GM19395 (cell line): ENCODE data around the gene PTGER3.
"Not testable (repeated sequence)": the region's sequence is repeated elsewhere in the genome, so short reads cannot be mapped to it uniquely, and the experiment has no call there.

Experiments
- ATAC-seq: cut with Tn5 transposase; IDR thresholded peaks from one replicate; pipeline ENCODE4 v1.9.1; 2021; ENCODE audit warnings: mild to moderate bottlenecking, moderate library complexity; ENCODE audit not compliant: unreplicated experiment

The PTGER3 gene

DNA sequence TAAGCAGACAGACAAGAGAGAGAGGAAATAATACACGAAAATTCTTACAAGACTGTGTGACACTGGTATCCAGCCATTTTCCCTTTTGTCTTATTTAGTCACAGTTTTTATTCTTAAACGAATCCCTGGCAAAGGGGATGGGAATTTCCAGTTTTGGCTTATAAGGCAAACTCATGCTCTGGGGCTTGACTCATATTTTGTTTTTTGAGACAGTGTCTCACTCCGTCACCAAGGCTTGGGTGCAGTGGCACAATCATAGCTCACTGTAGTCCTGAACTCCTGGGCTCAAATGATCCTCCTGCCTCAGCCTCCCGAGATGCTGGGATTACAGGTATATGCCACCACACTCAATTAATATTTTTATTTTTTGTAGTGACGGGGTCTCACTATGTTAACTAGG, 31.9 kb downstream of the PTGER3 start:
- ATAC-seq = no peak

DNA sequence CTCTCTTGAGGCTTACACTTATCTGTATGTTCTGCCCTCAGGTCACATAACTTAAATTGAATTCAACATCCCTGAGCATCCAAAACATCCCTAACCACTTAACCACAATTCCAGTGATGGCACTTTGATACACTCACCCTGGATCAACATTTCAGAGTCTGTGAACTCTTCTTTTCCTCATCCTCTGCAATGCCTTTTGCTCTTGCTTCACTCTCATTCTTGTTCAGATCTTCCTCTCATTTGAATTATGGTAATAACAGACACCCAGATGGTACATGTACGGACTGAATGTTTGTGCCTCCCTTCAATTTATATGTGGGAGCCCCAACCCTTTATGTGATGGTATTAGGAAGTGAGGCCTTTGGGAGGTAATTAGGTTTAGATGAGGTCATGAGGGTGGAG, 33.4 kb downstream of the PTGER3 start:
- ATAC-seq = no peak

DNA sequence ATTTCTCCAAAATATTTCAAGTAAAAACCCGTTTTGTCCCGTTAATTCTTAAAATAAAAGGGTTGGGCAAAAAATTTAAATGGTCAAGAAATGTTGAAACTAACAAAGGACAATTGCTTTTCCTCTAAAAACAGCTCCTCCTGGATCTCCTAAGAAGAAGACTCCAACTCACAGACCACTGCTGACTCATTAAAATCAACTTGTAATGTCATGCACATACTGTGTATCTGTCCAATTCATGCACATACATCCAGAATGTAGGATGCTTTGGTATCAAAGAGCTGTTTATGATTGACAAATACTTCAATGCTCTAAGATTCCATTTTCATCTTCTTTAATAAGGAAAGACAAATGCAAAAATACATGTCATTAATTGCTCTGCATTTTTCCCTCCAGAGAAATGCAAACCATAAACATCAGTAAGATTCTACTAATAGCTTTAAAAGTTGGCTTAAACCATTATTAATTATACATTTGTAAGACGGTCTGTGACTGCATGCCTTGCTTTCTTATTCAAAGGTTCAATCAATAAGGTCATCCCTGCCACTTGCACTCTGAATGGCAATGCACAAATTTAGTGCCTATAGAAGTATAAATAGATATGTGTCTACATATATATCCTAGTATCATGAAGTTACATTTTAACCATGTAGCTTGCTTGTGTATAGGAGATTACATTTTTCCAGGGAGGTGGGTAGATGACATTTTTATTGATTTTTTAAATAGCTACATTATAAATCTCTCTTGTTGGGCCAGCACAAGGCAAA, 44.7 kb downstream of the PTGER3 start:
- no peak for ATAC-seq

DNA sequence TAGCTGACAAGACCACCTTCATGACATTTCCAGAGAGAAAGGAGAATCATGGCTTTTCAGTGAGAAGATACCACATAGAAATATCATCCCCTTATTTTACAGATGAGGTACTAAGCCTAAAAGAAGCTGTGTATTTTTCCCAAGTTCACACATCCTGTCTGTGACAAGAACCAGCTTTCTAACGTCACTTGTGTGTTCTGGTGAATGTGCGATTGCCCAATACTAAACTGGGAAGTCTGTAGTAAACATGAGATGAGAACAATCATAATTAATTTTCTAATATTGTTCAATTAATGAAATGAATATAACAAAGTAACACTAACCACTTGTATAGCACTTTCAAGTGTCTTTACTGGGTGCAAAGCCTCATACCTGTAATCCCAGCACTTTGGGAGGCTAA, 46.0 kb downstream of the PTGER3 start:
- no peak for ATAC-seq

DNA sequence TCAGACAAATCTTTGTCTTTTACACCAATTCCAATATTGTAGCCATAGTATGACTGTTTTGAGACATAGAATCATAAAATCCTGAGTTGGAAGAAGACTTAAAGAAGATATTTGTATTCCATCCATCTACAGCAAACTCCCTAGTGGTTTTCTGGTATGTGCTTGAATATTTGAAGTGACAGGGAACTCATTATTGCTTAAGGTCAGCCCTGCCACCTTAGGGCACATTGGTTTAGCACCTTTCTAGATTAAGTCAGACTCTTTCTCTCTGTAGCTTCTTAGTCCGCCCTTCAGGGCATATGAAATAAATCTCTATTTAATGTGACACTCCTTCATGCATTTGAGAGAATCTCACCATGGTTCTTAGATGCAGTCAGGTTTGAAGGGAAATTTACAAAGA, 49.8 kb downstream of the PTGER3 start:
- ATAC-seq = no peak

DNA sequence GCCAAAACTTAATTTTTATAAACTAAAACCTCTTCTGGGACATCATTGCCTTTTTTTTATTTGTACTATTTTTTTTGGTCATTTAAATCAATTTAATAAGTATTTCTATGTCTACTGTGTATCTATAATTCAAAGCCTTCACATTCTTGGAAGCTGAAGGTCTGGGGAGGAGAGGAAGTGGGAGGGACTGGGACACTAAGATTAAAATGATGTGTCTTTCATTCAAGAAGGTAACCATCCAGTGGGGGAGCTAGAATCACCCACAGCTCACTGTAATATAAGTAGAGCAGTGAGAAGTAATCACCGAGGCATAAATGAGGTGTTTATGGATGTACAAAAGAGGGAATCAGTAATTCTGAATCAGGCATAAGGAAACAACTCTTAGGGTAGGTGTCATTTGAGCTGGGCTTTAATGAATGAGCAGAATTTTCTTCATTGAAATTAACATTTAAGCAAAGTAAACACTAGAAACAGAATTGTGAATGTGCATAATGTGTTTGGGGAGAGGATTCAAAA, 52.8 kb downstream of the PTGER3 start:
- no peak for ATAC-seq

DNA sequence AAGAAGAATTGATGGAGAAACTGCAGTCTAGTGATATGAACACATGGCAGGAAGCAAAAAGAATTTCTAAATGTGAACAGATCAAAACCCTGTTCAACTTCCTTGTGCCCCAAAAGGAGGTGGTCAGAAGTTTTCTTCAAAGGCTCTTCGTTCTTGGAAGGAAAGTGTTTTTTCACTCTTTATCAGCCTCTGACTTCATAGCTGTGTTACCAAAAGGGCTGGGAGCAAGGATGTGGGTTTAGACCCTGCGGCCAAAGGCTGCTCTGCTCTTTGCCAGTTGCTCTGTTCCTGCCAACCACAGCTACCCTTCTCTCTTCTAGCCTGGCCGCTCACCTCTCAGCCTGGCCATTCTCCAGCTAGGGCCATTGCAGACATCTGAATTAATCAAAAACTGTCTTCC, 53.8 kb downstream of the PTGER3 start:
- ATAC-seq = no peak

DNA sequence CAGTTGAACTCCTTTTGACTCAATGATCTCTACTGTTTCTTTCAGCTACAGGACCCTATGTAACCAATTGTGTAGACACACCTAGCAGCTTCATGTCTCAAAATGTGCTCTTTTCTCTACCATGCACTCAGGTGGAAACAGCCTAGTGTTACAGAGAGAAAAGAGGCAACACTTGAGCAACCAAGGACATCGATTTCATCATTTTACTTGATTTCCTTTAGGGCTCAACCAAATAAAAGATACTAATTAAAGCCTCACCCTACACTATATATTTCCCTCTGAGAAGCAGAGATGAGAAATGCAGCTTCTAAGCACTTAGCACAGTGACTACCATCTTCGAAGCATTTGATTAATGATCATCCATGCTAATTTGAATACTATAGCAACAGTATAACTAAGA, 55.1 kb downstream of the PTGER3 start:
- ATAC-seq = no peak

DNA sequence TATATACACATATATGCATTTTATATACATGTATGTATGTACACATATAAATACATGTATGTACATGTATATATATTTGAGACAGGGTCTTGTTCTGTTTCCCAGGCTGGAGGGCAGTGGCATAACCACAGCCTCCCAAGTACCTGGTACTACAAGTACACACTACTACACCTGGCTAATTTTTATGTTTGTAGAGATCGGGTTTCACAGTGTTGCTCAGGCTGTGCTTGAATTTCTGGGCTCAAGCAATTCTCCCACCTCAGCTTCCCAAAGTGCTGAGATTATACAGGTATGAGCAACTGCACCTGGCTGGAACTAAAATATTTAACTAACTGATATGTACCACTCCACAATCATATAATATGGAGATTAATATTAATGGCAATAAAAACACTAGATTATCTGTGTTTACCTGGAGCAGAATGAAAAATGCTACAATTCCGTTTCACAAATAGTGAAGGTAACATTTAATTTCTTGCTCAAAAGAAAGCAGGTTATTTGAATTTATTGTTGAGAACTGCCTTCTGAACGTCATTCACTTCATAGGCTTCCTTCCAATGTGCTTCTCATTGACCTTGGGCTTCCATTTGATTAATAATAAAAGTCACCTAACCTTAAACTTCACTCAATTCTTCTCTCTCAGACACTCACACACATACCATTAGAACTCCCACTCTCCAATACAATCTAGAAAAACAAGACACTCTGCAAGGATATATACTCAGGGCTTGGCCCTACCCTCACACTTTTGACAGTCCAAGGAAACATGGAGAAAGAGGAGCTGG, 57.0 kb downstream of the PTGER3 start:
- ATAC-seq = no peak

DNA sequence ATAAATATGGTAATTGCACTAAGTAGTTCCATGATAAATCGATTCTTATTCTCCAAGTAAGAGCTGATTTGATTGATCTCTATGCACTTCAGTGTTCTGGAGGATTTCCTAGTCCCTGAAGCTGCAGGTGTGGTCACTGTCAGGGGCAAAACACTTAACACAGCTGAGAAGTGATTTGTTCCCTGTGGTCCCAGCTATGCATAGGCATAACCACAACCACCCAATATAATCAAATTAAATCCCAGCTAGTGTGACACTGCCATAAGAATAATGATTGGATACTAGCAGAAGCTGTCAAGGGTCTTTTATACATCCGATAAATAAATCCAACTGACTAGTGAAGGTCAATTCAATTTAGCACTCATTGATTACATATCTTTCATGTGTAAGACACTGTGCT, 60.1 kb downstream of the PTGER3 start:
- ATAC-seq = no peak

DNA sequence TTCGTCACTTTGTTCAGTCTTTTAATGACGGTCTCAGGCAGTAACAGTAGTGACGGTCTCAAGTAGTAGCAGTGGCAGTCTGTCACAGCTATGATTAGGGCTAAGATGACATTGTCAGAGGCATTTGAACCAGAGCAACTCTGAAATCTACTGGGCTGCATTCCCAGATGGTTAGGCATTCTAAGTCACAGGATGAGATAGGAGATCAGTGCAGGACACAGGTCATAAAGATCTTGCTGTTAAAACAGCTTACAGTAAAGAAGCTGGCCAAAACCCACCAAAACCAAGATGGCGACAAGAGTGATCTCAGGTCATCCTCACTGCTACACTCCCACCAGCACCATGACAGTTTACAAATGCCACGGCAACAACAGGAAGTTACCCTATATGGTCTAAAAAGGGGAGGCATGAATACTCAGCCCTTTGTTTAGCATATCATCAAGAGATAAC, 61.8 kb downstream of the PTGER3 start:
- ATAC-seq = not testable (repeated sequence)

DNA sequence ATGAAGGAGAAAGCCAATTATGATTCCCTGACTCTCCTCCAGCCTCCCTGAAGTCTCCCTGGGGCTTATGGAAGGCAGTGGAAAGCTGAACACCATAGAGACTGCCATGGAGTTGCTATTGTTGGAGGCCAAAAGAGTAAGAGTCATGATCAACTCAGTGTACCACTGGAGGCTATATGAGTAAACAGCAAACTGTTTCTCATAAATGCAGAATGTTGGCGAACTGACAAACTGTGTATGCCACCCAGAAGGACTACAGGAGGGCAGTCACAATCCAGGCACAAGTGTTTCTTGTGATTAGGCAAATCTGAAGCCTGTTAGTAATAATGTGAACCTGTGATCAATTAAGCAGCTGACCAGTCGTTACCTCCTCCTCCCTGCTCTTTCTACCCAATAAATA, 62.3 kb downstream of the PTGER3 start:
- not testable (repeated sequence) for ATAC-seq

DNA sequence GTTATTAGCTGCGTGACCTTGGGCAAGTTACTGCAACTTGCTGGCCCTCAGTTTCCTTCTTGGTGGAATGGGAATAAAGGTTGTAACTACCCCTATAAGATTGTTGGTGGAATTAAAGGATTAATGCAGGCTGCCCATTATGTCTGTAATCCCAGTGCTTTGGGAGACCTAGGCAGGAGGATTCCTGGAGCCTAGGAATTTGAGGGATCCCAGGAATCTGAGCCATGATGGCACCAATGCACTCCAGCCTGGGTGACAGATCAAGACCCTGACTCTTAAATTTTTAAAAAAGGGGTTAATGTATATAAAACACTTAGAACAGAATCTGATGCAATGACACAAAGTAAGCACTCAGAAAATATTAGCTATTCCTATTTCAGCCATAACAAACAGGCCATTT, 67.3 kb downstream of the PTGER3 start:
- ATAC-seq = no peak

DNA sequence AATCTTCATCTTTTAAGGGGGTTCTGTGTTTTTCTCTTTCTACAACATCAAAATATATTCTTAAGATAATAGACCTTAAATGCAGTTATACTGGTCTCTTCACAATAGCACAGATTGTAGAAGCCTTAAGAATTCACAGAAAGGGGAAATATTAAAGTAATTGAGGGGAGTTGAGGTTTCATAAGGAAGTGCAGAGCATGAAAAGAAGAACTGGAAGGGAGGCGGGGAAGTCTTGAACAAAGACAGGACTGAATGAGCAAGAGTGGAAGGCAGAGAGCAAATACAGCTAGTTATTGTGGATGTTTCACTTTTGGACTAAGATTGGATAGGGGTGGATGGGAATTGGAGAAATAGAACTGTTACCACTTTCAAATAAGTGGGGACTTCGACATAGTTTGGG, 67.7 kb downstream of the PTGER3 start:
- no peak for ATAC-seq

DNA sequence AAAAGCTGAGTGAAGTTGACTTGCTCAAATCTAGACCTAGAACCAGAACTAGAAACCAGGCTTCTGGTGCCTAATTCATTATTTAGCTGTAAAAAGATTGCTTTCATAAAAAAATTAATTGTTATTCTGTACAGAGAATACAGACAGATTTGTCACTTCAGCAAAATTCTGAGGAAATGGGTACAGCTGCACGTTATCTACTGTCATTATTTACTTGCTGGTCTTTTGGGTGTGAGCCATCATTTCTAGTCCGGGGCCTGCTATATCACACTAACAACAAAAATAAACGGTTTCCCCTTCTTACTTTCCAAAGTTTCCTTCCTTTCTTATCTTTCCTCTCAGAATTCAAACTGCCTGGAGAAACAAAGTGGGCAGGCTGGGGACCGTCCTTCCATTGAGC, 68.3 kb downstream of the PTGER3 start:
- ATAC-seq = no peak

DNA sequence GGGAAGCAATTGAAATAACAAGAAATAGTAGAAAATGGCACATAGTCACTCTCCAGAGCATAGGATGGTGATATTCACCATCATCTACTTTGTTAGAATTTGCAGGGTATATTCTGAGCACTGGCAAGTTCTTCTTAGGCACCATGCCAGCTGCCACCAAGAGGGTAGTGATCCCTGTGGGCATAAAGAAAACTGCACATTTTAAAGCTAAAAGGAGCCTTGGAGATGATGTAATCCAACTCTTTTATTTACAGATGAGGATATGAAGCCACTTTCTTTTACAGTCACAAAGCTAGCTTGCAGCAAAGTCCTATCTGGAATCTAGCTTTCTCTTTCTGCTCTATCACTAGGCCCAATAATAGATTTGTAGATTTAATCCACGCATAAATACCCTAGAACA, 69.0 kb downstream of the PTGER3 start:
- ATAC-seq = no peak

DNA sequence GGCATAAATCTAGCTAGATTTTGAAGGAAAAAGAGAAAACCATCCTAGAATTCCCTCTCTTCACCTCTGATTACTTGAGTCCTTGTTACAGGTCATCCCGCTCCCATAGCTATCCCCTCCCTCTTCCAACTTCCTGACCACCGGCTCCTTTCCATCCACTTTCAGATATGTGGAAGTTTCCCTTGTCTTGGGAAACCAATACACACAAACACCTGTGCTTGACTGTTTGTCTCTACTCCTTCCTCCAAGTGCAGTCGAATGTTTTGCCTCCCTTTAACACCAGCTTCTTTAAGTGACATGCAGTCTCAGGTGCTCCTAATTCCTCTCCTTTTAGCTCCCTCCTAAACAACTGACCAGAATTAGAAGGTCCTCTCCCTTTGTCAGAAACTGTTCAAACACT, 70.0 kb downstream of the PTGER3 start:
- ATAC-seq = no peak

DNA sequence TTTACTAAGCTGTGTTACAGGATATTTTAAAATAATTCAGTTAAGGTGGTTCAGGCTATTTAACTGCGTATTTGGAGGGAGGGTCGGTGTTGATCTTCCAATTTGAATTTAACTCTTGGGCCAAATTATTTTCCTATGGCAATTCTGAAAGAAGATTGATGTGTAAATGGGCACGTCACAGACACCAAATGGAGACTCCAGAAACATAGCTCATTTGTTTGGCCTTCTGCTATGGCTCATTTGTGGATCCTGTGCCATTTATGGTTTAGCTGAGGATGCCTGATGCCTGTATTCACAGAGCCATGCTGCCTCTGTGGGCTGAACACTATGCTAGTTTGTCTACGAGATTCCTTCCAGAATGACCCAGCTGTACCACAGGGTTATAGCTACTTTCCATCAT, 70.6 kb downstream of the PTGER3 start:
- no peak for ATAC-seq

DNA sequence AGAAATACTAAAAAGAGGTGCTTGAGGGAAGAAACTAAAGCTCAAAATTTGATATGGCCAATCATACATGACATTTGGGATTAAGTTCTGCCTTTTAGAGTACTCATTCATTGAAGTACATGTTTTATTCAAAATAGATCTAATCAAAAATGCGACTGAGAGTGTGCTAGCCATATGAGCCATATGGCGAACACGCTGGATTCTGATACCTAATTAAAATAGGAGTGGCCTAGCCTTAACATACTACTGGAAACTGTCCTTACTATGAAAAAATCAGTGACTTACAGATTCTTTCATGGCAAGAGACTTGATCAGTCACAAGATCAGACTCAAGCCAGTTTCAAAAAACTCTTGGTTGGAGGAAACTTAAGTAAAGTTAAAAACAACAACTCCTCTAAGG, 73.9 kb downstream of the PTGER3 start:
- ATAC-seq = no peak

DNA sequence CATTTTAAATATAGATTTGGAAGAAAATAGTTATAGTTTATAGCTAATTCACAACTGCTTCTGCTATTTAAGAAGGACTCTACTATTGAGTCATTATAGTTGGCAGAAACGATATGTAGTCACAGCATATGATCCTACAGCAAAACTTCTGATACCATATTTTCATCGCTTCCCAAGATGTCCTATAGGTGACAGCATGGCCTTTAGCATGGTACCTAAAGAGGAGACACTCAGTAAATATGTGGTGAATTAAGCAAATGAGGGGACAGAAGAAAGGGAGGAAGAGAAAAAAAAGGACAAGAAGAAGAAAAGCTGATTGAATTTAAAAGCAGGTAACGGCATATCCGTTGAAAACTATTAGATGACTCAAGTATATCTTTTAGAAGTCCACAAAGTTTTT, 77.2 kb downstream of the PTGER3 start:
- ATAC-seq = no peak

DNA sequence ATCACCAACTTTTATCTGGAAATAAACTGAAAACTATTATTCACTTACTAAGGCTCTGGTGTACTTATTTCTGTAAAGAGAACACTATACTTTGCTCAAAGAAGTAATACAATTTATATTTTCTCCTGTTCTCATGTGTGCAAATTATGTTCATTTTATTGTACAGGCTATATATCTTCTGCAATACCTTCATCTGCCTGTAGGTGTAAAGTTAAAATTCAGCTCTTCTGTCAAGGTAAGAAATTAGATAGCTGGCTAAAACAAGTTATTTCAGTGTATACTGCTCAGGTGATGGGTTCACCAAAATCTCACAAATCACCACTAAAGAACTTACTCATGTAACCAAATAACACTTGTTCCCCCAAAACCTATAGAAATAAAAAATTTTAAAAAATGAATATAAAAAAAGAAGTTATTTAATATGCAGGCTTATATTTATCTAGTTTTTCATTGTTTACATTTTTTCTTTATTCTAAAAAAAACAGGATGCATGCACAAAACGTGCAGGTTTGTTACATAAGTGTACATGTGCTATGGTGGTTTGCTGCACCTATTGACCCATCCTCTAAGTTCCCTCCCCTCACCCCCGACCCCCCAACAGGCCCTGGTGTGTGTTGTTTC, 81.5 kb downstream of the PTGER3 start:
- ATAC-seq = peak; percentile 84

DNA sequence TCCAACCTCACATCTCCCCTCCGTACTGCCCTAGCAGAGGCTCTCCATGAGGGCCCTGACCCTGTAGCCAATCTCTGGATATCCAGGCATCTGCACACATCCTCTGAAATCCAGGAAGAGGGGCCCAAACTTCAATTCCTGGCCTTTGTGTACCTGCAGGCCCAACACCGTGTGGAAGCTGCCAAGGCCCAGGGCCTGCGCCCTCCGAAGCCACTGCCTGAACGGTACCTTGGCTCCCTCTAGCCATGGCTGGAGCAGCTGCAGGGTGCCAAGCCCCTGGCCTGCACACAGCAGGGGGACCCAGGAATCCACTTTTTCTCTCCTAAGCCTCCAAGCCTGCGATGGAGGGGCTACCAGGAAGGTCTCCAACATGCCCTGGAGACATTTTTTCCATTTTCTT, 84.2 kb downstream of the PTGER3 start:
- ATAC-seq = no peak
